AG08395 (cell line): ENCODE measurements around the gene SLC35F1.

ENCODE experiments used
- DNase-seq: peaks from one replicate; pipeline ENCODE4 v3.0.0; 2012; ENCODE audit warnings: mixed read lengths, low spot score

Gene SLC35F1

DNA sequence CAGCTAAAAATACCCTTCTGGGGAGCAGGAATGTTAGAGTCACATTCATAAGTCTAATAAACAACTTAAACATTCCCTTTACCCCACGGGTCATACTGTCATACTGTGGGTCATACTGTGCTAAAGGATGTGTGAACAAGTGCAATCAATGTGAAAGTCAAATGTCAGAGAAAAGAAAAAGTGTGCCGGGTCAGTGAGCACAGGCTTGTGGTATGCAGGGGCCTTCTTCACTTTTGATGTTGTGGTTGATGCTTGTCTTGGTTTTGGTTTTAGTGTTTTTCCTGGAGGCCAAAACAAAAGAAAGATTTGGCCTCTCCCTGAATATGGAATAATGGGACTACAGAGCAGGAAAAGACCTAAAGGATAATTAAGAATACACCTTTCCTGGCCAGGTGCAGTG lies 373.1 kb downstream of the SLC35F1 start:
- DNase-seq: no peak

DNA sequence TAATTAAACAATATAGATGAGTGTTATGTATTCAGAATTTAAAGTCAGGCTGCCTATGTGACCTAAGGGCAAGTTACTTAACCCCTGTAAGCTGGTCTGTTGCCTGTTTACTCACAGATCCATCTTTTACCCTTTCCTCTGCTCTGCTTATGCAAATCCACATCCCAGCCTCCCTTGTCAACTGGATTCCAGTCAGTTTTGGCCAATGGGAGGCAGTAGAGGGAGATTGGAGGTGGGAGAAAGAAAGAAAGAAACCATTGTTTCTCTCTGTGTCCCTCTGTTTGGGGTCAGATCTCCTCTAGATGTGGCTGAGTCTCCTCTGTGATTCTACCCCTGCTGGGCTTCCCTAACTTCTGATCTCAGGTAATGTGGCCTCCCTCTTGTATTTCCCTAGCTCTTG lies 374.2 kb downstream of the SLC35F1 start:
- no peak for DNase-seq

GRCh38 chr6:118283766-118284165 lies 376.7 kb downstream of the SLC35F1 start:
- peak; percentile 53 for DNase-seq

- DNase-seq: peak; percentile 25
These were observed 377.8 kb downstream of the SLC35F1 start for GRCh38 chr6:118284736-118285360.

DNA sequence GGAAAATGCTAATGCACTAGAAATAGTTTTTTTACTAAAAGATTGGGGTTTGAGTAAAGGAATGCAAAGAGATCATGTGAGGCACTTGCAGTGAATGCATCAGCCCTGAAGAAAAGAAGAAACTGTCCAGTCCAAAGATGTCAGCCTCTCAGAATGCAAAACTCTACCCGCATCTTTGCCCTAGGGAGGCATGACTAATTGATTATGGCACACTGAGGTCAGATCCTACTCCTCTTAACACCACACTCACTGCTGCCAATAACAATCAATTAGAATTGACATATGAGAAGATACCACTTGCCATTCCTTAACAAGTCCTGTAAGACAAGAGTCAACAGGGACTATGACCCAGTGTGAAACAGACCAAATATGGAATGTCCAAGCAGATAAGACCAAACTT lies 378.7 kb downstream of the SLC35F1 start:
- no peak for DNase-seq

DNA sequence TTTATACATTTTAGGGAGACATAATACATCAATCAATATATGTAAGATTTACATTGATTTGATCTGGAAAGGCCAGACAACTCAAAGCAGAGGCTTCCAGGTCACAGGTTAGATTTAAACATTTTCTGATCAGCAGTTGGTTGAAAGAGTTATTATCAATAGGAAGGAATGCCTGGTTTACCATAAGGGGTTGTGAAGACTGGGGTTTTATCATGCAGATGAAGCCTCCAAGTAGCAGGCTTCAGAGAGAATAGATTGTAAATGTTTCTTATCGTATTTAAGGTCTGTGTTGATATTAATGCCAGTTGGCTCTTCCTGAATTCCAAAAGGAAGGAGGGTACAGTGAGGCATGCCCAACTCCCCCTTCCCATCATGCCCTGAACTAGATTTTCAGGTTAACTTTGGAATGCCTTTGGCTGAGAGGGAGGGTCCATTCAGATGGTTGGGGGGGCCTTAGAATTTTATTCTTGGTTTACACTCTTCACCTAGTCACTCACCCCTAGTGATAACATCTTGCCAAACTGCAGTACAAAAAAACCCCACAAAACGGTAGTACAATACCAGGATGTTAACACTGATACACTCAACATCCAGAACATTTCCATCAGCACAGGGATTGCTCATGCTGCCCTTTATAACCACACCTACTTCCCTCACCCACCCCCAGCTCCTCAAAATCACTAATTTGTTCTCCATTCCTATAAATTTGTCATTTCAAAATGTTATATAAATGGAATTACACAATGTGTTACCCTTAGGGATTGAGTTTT lies 381.5 kb downstream of the SLC35F1 start:
- peak; percentile 4 for DNase-seq

GRCh38 chr6:118292558-118292957 lies 385.5 kb downstream of the SLC35F1 start:
- DNase-seq: peak; percentile 5

DNA sequence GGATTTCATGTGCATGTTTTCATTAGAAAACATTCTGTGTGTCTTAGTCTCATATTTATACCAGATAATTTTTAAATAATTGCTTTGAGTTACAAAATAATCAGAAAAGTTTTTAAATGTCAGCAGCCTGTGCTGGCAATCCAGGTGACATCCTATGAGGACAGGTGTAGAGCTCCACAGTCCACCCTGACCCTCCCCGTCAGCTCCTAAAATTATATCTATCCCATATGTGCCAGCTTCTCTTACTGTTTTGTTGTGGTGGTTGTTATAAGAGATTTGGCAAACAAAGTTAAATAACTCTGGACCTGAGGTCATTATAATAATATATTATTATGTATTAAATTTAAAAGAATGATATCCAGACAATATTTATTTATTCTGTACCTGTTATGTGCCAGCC lies 387.8 kb downstream of the SLC35F1 start:
- no peak for DNase-seq

GRCh38 chr6:118295336-118295735 lies 388.3 kb downstream of the SLC35F1 start:
- no peak for DNase-seq

- no peak for DNase-seq
These were observed 389.3 kb downstream of the SLC35F1 start for GRCh38 chr6:118296129-118296901.

GRCh38 chr6:118297821-118298220 lies 390.8 kb downstream of the SLC35F1 start:
- no peak for DNase-seq

DNA sequence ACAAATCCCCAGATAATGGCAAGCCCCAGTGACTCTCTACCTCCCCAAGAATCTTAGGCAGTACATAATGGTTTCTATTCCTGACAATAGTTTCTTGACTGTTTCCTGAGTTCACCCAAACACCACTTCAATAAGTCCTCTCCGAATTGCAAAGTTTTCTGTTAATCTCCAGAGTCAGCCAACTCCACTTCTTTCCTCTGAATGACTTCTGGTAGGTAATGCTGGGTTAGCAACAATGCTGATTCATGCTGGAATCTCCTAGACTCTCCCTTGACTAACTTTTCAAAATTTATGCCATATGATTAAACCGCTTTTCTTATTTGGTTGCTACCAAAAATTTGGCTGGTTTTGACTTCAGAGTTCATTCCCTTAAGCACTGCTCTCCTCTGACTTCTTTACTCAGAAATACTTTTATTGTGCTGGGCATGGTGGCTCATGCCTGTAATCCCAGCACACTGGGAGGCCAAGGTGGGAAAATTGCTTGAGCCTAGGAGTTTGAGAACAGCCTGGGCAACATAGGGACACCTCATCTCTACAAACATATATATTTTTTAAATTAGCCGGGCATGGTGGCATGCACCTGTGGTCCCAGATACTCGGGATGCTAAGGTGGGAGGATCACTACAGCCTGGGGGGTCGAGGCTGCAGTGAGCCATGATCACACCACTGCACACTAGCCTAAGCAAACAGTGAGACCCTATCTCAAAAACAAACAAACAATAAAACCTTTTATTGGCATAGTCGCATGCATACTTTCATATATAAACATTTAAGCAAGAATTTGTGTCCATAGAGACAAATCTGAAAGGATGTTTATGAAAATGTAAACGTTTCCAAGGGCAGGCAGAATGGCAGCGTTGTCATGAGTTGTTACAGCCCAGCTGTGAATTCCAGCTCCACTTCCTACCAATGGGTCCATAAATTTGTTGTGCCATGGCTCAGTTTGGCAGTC lies 391.7 kb downstream of the SLC35F1 start:
- no peak for DNase-seq

GRCh38 chr6:118299457-118299856 lies 392.4 kb downstream of the SLC35F1 start:
- DNase-seq: no peak

DNA sequence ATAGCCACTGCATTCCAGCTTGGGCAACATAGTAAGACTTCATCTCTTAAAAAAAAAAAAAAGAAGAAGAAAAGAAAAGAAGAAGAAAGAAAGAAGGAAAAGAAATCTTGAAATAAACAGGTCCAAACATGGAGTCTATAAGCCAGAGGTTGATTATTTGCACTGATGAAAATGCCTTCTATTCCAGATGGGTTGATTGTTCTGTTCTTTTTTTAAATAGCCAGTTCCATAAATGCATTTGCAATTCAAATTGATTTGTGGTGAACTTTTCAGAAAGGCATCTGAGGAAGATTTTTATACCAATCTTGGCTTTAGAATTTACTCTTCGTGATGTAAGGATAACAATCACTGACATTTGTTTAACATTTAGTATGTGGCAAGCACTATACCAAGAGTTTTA lies 397.3 kb downstream of the SLC35F1 start:
- no peak for DNase-seq

GRCh38 chr6:118305081-118305480 lies 398.0 kb downstream of the SLC35F1 start:
- DNase-seq: no peak

GRCh38 chr6:118306392-118307238 lies 399.6 kb downstream of the SLC35F1 start:
- no peak for DNase-seq

DNA sequence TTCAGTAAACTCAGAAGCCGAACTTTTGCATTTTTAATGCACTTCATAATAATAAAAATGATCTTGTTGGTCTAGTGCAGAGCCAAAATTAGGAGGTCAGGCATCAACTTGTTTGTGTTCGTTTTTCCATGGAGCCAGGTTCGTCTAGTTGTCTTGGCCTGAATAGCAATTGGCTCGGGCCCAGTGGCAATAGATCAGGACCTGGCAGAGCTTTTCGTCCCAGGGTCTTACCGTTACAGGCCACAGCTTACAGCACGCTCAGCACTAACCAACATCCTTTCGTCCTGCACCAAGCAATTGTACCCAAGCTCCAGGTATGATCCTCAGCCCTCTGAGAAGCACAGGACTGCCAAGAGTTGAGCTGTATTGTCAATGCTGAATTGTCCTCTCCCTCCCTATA lies 400.5 kb downstream of the SLC35F1 start:
- DNase-seq: no peak

- DNase-seq: no peak
These were observed 402.5 kb downstream of the SLC35F1 start for GRCh38 chr6:118309337-118310093.

DNA sequence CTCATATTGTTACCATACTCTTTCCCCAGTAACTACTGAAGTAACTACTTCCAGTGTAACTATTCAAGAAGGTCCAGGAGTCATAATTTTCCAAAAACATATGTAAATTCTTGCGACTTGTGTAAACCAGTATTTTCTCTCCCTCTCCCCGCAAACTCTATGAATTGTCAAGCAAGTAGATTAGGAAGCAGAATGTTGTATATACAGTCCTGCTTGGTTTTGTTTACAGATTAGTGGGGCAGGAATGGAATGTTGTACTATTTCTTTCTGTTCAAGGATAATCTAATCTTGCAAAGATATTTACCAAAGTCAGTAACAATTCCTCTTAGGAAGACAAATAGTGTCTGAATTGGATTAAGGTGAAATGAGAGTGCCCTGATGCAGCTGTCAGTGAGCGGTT lies 406.1 kb downstream of the SLC35F1 start:
- no peak for DNase-seq

DNA sequence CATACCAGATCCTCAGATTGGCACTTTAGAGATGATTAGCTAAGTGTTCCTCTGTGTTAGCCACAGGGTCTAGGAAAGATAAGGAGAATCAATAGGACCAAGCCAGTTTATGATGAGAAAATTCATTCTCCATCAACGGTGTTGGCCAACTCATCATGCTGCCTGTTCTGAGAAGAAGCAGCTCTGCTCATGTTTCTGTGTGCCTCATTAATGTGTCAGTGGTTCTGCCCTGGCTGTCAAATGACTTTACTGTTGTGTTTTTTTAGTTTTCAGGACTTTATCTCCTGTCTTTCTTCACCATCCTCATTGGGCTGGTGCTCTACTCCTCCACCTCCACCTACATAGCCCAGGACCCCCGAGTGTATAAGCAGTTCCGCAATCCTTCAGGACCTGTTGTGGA lies 406.7 kb downstream of the SLC35F1 start:
- no peak for DNase-seq
